Activated CD8-positive, alpha-beta memory T cell treated with anti-CD3 and anti-CD28 coated beads for 24 hours (primary cell): Measurements from ENCODE around the gene THSD4.
"Not testable (repeated sequence)": the region's sequence is repeated elsewhere in the genome, so short reads cannot be mapped to it uniquely, and the experiment has no call there.

ENCODE experiments used
- DNase-seq: peaks from one replicate; pipeline ENCODE4 v3.0.0-alpha.2; 2020

THSD4 gene

DNA sequence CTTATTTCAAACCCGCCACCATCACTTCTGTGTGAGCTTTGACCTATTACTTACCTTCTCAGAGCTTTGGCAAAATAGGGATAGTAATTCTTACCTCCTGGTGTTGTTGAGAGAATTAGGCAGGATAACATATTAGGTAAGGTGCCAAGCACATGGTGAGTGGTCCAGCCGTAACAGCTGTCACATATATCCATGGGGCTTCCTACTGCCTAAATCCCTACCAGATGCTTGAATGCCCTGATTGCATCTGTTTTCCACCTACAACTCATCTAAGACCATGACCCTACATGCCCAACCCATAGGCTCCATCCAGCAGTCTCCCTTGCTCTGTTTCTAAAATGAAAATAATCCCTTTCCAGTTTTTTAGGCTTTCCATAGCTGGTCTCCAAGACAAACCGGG lies 532.8 kb downstream of the THSD4 start:
- DNase-seq, result no peak

DNA sequence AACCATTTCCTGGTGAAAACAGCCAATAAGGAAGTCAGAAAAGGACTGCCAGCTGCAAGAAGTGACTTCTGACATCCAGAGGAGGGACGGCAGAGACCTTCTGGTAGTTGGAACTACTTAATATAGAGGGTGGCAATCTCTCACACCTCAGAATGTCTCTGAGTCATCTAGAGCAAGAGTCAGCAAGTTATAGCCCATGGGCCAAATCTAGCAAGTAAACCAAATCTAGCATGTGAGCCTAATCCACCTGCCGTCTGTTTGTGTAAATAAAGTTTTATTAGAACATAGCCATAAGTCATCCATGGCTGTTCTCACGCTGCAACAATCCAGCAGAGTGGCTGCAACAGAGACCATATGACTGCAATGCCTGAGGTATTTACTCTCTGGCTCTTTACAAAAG lies 534.6 kb downstream of the THSD4 start:
- no peak for DNase-seq

DNA sequence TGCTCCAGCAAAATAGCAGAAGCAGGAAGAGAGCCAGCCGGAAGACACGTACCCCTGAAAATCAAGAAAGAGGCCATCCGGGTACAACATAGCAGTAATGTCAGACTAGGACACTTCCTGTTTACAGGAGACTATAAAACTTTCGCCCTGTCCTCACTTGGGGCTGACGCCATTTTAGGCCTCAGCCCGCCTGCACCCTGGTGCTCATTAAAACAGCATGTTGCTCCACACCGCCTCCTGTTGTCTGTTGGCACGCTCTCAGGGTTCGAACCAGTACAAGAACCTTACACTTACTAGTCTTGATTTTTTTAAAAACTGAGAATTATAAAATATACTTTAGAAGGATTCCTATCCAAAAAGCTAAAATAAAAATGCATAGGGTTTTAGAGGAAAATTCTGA lies 535.3 kb downstream of the THSD4 start:
- no peak for DNase-seq

DNA sequence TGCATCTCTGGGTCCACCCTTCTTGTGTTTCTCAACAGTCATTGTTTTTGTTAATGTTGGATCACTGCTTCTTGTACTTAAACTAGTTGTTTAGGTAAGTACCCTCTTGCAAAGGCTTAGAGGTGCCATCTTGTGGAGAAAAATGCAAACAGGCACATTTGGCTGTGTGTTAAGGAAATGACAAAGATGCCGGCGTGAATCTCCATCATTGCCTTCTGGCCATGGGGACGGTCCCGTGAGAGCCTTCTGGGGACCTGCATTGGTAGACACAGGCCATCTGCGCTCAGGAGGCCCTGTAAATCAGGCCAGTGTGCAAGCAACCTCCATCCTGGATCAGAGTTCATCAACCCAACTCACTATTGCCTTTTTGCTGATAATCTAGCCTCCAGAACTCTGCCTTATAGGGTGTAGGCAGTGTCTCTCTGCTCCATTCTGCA lies 536.5 kb downstream of the THSD4 start:
- DNase-seq, result no peak

DNA sequence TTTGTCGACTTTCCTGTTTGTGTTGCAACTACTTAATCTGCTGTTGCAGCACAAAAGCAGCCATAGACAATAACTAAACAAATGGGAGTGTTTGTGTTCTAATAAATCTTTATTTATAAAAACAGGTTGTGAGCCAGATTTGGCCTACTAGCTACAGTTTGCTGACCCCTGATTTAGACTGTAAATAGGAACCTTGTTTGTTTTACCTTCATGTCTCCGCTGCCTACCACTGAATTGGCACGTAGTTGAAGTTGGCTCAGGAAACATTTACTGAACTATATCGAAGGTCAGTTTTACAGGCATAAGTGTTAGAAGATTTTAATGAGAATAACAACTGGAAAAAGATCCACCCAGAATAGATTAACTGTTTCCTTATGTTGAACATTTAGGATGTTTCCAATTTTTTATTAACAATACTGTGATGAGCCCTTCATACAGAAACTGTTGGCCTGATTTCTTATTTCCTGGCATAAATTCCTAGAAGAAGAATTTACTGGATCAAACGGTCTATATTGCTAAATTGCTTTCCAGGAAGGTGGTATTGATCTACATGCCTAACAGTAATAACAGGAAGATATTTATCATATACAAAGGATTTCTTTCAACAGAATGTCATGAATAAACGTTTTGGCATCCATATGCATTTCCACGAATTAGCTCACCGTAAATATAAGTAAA lies 538.9 kb downstream of the THSD4 start:
- no peak for DNase-seq

DNA sequence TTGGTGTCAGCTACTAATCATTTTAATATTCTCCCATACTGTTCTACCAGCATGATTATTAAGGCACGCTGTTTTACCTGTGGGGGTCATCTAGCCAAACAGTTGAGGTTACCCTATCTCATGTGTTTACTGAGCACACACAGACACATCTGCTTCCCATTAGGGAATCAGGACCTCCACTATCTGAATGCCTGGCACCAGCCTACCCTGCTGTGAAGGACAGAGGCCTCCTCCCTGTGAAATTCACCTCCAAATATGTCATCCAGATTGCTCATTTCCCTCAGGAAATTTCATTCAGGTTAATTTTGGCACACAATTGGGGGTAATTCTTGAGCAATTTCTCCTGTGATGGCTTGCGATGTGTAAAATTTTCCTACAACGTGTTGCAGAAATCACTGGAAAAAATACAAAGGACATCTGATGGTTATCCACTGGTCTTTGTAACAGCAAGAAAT lies 539.5 kb downstream of the THSD4 start:
- no peak for DNase-seq

DNA sequence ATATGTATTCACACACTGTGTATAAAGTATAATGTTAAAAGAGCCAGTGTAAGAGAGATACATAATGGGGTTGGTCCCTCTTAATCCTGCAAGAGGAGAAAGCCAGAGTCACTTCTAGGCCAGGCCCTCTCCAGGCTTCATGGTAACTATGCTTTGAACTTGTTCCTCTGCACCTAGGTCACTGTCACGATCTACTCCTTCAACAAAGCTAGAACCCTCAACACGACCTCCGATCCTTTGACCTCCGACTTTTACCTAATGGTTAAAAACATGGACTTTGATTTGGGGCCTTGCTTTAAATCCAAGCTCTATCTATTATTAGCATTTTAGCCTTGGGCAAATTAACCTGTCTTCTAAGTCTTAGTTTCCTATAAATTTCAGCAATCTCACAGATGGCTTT lies 541.2 kb downstream of the THSD4 start:
- DNase-seq, result no peak

DNA sequence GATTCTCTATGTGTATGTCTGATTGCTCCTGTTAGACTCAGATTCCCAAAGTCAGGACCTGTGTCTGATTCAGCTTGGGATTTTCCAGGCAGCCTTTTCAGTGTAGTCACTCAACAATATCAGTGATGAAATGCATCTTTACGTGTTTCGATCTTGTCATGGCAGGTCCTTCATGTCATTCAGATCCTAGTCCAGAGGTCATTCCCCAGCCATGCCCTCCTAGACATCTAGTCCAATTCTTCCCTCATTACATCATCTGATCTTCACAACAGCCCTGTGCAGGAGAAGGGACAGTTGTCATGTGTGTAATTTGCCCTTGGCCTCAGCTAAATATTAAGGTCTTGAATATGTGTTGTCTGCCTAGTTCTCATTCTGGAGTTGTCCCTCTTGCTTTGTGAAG lies 541.9 kb downstream of the THSD4 start:
- DNase-seq, result no peak

DNA sequence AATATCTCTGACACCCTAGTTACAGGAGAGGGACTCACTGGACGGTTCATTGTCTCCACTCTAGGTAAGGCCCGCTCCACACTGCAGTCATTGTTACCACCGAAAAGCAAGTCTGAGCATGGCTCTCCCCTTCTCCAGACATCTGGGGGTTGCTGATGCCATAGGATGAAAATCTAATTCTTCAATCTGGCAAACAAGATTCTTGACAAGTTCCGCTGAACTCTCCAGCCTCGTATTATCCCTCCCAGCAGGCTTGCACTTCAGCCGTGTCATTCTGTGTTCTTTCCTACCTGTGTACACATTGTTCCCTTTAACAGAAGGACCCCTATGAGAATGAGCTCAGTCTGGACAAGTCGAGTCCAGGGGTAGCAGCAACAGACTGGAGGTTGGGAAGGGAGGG lies 542.8 kb downstream of the THSD4 start:
- DNase-seq, result no peak

DNA sequence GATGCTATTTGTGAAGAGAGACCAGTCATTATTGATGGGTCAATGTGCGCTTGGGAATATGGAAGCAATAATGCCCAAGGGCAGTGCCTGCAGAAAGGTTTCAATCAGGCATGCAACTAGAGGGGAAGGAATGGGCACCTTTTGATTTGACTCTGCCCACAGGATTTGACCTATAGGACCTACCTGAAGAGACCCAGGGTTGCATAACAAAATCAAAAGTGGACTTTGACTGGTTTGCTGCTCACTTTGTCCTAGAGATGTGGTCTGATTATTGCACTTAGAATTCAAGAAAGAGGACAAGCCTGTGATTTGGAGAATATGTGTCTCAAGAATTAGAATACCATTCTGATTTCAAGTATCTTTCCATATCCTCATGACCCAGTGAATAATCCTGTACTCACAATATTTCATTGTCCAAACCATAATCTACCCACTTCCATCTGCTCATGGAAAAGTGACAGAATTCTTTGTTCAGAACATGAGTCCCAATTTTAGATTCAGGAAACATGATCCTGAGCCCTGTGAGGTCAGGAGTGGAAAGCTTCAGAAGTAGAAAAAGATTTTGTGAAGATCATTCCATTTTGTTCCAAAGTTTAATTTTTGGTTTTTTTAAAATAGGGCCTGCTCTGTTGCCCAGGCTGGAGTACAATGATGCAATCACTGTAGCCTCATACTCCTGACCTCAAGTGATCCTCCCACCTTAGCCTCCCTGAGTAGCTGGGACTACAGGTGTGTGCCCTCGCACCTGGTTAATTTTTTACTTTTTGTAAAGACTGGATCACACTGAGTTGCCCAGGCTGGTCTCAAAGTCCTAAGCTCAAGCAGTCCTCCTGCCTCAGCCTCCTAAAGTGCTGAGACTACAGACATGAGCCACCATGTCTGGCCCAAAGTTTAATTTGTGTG lies 543.8 kb downstream of the THSD4 start:
- no peak for DNase-seq

DNA sequence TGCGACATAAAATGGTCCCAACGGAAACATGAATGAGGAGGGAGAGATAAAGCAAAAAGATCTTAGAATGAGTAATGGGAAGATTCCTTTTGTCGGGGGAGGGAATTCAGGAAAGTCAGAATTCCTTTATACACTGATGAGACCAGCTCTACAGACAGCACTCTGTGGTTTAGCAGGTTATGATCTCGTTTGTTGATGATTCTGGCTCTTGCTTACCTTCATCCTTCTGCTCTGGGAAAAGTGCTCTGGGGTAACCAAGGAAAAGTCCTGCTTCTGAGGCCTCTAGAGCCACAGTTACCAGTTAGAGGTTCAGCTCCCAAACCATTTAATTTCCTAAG lies 544.4 kb downstream of the THSD4 start:
- no peak for DNase-seq

DNA sequence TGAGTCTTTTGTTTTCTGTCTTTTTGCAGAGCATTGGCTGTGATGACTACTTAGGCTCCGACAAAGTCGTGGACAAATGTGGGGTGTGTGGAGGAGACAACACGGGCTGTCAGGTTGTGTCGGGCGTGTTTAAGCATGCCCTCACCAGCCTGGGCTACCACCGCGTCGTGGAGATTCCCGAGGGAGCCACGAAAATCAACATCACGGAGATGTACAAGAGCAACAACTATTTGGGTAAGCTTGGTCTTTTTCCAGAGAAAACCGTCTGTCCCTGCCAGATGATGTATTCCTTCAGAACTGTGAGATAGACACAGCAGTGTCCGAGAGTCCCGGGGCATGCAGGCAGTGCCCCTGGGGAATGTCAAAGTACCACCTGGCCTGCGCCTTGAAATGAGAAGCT lies 545.2 kb downstream of the THSD4 start:
- DNase-seq, result no peak

DNA sequence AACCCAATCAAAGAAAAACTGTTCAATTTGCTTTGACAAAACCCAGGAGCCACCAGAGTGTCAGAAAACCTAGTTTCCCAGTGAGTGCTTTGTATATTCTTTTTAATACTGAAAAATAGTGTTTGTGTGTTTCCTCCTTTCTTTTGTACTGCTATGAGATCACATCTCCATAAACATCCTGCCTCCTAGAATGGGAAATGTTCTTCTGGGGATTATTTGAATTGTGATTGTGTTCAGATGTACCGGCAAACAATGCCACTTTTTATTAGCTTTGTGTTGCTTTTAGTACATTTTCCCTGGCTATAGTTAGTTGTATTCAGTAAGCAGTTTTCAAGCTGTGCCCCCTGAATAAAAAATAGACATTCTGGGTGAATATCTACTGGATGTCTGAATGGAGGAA lies 547.0 kb downstream of the THSD4 start:
- DNase-seq, result no peak

DNA sequence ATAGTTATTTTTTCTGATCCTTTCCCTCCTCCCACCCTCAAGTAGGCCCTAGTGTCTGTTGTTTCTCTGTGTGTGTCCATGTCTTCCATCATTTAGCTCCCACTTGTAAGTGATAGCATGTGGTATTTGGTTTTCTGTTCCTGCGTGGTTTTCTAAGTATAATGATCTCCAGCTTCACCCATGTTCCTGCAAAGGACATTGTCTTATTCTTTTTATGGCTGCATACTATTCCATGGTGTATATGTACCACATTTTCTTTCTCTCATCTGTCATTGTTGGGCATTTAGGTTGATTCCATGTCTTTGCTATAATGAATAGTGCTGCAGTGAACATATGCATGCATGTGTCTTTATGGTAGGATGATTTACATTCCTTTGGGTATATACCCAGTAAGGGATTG lies 549.4 kb downstream of the THSD4 start:
- DNase-seq, result no peak

DNA sequence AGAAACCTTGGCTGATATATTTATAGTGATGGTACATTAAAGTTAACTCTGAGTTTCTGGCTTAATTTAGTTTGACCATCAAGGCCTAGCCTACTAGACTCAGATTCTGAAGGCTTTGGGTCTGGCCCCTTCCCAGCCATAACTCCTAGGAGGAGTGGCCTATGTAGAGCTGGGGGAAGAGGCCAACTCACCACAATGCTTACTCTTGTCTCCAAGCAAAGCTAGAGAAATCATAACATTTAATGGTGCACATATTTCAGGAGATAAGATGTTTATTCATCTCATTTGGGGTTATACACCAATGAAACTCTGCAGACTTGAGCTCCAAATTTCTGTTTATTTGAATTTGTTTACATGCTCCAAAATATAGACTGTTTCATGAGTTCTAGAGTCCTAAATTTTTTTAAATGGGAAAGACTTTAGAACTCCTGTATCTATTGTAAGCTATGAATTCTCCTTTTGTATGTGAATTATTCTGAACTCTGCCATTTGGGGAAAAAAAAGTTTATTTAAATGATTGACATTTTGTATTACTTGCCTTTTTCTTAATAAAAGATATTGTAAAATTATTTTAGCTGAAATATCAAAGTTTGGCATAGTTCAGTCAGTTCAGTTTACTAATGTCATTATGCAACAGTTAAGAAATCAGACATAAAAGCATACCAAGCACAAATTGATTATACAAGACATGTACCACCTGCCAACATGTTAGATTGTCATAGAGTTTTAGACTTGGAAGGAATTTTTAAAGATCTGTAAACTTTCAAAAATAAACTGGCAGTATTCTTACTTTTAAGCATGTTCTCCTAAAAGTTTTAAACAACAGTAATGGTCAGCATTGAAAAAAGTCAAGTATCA lies 551.7 kb downstream of the THSD4 start:
- DNase-seq, result no peak

DNA sequence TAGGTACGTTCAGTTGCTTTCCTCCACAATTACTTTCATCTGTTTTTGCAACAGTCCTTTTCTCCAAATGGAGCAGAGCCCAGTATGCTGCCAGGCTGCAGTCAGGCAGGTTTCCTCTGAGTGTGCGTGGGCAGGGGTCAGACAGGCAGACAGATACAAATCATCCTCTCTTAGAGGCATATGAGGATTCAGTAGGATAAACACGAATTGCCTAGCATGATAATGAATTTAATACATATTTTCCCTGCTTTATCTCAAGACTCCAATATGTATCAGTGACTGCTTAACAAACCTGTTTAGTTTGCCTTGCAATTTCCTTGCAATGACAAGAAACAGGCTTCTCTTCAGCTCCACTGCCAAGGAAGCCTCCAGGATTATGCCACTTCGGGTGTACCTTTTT lies 554.4 kb downstream of the THSD4 start:
- DNase-seq, result no peak

DNA sequence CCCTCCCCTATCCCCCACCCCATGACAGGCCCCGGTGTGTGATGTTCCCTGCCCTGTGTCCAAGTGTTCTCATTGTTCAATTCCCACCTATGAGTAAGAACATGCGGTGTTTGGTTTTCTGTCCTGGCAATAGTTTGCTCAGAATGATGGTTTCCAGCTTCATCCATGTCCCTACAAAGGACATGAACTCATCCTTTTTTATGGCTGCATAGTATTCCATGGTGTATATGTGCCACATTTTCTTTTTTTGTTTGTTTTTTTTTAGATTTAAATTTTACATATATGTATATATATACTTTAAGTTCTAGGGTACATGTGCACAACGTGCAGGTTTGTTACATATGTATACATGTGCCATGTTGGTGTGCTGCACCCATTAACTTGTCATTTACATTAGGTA lies 555.0 kb downstream of the THSD4 start:
- DNase-seq, result not testable (repeated sequence)

DNA sequence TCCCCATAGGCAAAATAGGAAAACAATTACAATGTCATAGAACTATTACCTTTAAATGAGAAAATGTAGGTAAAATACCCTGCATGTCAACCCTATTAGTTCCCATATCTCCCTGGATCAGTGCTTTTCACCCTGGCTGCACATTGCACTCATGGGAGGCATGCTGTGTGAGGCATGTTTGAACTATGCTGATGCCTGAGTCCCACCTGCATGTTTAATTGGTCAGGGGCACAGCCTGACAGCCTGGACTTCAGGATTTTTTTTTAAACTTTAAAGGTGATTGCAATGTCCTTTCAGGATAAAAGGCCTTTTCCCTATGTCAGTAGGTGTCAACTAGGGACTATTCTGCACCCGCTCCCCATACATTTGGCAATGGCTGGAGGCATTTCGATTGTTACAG lies 559.1 kb downstream of the THSD4 start:
- DNase-seq, result no peak

DNA sequence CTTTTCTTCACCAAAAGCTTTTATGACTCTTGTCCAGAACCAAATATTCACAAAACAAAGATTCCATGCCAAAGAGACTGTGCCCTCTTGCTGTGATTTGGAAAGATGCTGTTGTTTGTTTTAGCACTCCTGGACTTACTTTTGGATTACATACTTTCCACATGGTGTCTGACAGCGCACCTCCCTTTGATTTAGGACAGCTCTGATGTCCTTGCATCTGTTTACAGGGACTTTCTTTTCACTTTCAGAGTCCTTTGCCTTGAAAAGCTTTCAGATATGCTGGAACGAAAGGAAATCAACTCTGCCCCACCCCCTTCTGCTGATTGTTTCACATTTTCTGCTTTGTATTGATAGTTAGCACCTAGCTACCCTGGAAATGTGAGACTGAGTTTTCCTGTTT lies 562.1 kb downstream of the THSD4 start:
- DNase-seq, result no peak

DNA sequence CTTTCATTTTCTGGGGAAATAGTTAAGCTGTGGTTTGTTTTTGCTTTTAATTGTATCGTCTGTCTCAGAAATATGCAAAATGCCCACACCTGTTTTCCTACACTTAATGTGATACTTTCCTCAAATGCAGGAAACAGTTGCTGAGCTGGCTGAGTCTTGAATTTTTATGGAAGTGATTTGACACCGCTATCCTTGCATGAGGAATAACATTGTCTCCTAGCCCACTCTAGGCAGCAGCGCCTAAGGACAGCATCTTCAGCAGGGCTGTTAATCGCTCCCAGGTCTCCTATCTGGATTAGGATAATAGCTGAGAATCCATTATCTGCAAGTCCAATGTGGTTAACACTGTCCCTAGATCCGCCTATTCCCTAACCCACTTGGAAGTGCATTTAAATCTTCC lies 562.5 kb downstream of the THSD4 start:
- DNase-seq, result no peak

DNA sequence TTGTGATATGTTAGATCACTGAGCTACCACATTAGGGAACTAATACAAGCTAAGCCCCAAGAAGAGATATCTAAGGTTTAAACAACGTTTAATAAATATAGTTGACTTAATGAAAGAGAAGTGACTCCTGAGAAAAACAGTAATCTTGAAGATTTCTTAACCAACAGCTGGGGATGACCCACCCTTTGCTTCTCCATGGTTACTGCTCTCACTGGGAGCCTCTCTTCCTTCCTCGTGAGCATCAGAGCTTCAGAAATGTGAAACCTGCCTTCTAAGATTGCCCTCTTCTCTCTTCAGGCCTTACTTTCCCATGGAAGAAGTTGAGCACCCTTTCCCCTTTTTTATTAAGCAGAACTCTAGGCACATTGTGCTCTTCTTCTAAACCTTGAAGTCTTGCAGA lies 562.9 kb downstream of the THSD4 start:
- no peak for DNase-seq

DNA sequence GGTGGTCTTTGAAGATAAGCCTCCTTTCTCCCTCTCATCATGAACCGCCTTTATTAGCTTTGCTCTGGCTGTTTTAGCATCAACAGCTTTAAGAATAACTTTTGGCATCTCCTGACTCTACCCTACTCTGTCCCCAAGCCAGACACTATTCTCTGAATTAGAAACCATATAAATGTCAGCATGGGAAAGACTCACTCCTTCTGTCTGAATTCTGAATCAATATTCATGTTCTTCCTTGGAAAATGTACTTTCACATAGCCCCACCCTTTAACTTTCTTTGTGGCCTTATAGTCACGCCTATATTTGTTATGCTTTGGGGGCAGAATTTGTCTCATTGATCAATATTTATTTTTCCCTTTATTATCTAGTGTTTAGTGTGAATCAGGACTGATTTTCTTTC lies 563.3 kb downstream of the THSD4 start:
- no peak for DNase-seq

DNA sequence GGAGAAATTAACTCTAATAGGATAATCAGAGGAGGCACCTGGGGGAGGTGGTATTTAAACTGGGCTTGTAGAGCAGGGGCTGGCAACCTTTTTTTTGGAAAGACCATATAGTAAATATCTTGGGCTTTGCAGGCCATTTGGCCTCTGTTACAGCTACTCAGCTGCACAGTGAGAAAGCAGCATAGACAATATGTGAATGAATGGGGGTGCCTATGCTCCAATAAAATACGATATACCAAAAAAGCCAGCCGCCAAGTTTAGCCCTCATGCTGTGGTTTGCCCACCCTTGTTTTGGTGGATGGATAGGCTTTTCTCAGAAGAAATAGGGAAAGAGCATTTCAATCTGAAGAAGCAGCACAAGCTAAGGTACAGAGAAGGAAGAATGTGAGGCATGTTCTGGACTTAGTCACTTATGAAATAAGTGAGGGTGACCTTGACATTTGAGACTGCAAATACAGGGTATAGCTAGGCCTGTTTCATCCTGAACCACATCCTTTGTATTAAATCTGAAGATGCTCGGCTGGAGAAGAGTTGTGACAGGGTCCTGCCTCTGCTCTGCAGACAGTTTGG lies 564.0 kb downstream of the THSD4 start:
- no peak for DNase-seq
